ENCODE results near the gene TTLL8.

The TTLL8 gene

GRCh38 chr22:50016988-50017700 lies 41.0 kb downstream of the TTLL8 start:
- peak; percentile 14 for DNase-seq

GRCh38 chr22:50016308-50016987 lies 41.6 kb downstream of the TTLL8 start:
- peak; percentile 11 for DNase-seq

GRCh38 chr22:50015451-50016307 lies 42.4 kb downstream of the TTLL8 start:
- peak; percentile 12 for DNase-seq

GRCh38 chr22:50014655-50015401 lies 43.3 kb downstream of the TTLL8 start:
- peak; percentile 10 for DNase-seq

- peak; percentile 10 for DNase-seq
These were observed 44.0 kb downstream of the TTLL8 start for GRCh38 chr22:50014053-50014501.

GRCh38 chr22:50012211-50013181 lies 45.6 kb downstream of the TTLL8 start, which contains the start of gene IL17REL:
Gene IL17REL (minus strand): TSS chr22:50012765. CDS start chr22:50012646, 119 bp downstream.
- DNase-seq: peak; percentile 43

- peak; percentile 12 for DNase-seq
These were observed 46.5 kb downstream of the TTLL8 start for GRCh38 chr22:50011447-50012210.

GRCh38 chr22:50010676-50011446 lies 47.2 kb downstream of the TTLL8 start:
- peak; percentile 15 for DNase-seq

GRCh38 chr22:50009765-50010675 lies 48.1 kb downstream of the TTLL8 start:
- DNase-seq: peak; percentile 14

- DNase-seq: no peak
These were observed 48.8 kb downstream of the TTLL8 start for GRCh38 chr22:50009251-50009650.

- DNase-seq: peak; percentile 9
These were observed 49.7 kb downstream of the TTLL8 start for GRCh38 chr22:50008151-50009040.

GRCh38 chr22:50007057-50007511 lies 51.0 kb downstream of the TTLL8 start:
- DNase-seq: no peak

- no peak for DNase-seq
These were observed 53.2 kb downstream of the TTLL8 start for GRCh38 chr22:50004918-50005317.

GRCh38 chr22:50002791-50003190 lies 55.3 kb downstream of the TTLL8 start:
- no peak for DNase-seq

GRCh38 chr22:50001388-50002231 lies 56.5 kb downstream of the TTLL8 start:
- no peak for DNase-seq

Measured in right hindlimb (tissue), 1 donor.